ENCODE measurements around the gene MEF2D.
A peak's percentile ranks its signal among the peaks of the same experiment; 100 is the strongest.

Gene MEF2D

GRCh38 chr1:156460525-156460924 lies 40.0 kb downstream of the MEF2D start:
- peak; percentile 57 to 88 for DNase-seq
- TF ChIP-seq GATA1 (IDR thresholded peaks at IDR 0.05; ENCODE audit: low read depth, low read length) (no peak), POLR2A (IDR thresholded peaks at IDR 0.05; ENCODE audit: low read length) (no peak)

GRCh38 chr1:156458181-156458503 lies 42.4 kb downstream of the MEF2D start:
- peak in 1 of 2 experiments; percentile 16 for DNase-seq
- no peak for TF ChIP-seq POLR2A (IDR thresholded peaks at IDR 0.05; ENCODE audit: low read length)
- TF ChIP-seq GATA1 (IDR thresholded peaks at IDR 0.05; ENCODE audit: low read depth, low read length): no peak

GRCh38 chr1:156456625-156457465 lies 43.7 kb downstream of the MEF2D start:
- peak; percentile 95 to 98 for DNase-seq
- peak; percentile 96 for TF ChIP-seq POLR2A (IDR thresholded peaks at IDR 0.05; ENCODE audit: low read length)
- no peak for TF ChIP-seq GATA1 (IDR thresholded peaks at IDR 0.05; ENCODE audit: low read depth, low read length)

GRCh38 chr1:156455362-156455761 lies 45.2 kb downstream of the MEF2D start:
- TF ChIP-seq GATA1 (IDR thresholded peaks at IDR 0.05; ENCODE audit: low read depth, low read length): no peak
- TF ChIP-seq POLR2A (IDR thresholded peaks at IDR 0.05; ENCODE audit: low read length): no peak
- DNase-seq: no peak

- TF ChIP-seq POLR2A (IDR thresholded peaks at IDR 0.05; ENCODE audit: low read length) (no peak), GATA1 (IDR thresholded peaks at IDR 0.05; ENCODE audit: low read depth, low read length) (no peak)
- no peak for DNase-seq
These were observed 47.7 kb downstream of the MEF2D start for GRCh38 chr1:156452907-156453306.

GRCh38 chr1:156451505-156452160 lies 48.9 kb downstream of the MEF2D start:
- no peak for TF ChIP-seq POLR2A (IDR thresholded peaks at IDR 0.05; ENCODE audit: low read length)
- no peak for TF ChIP-seq GATA1 (IDR thresholded peaks at IDR 0.05; ENCODE audit: low read depth, low read length)
- DNase-seq: no peak

GRCh38 chr1:156448134-156448967 lies 52.2 kb downstream of the MEF2D start:
- TF ChIP-seq GATA1 (IDR thresholded peaks at IDR 0.05; ENCODE audit: low read depth, low read length) (no peak), POLR2A (IDR thresholded peaks at IDR 0.05; ENCODE audit: low read length) (no peak)

GRCh38 chr1:156445789-156446263 lies 54.7 kb downstream of the MEF2D start:
- no peak for TF ChIP-seq GATA1 (IDR thresholded peaks at IDR 0.05; ENCODE audit: low read depth, low read length)
- DNase-seq: peak; percentile 69 to 86

More at GRCh38 chr1:156448134-156448967, 52.2 kb downstream of the MEF2D start:
- no peak for DNase-seq

- DNase-seq: peak; percentile 51 to 63
- no peak for TF ChIP-seq GATA1 (IDR thresholded peaks at IDR 0.05; ENCODE audit: low read depth, low read length)
These were observed 56.1 kb downstream of the MEF2D start for GRCh38 chr1:156444407-156445001.

GRCh38 chr1:156443286-156443685 lies 57.3 kb downstream of the MEF2D start:
- TF ChIP-seq GATA1 (IDR thresholded peaks at IDR 0.05; ENCODE audit: low read depth, low read length) (no peak), POLR2A (IDR thresholded peaks at IDR 0.05; ENCODE audit: low read length) (no peak)
- no peak for DNase-seq

GRCh38 chr1:156440654-156441437 lies 59.7 kb downstream of the MEF2D start:
- TF ChIP-seq GATA1 (IDR thresholded peaks at IDR 0.05; ENCODE audit: low read depth, low read length): no peak
- no peak for TF ChIP-seq POLR2A (IDR thresholded peaks at IDR 0.05; ENCODE audit: low read length)
- DNase-seq: no peak

- TF ChIP-seq GATA1 (IDR thresholded peaks at IDR 0.05; ENCODE audit: low read depth, low read length): no peak
- TF ChIP-seq POLR2A (IDR thresholded peaks at IDR 0.05; ENCODE audit: low read length): no peak
- DNase-seq: no peak
These were observed 60.8 kb downstream of the MEF2D start for GRCh38 chr1:156439777-156440183.
